GM12892 (cell line): ENCODE data around the gene PTPRU.

ENCODE experiments used
- POLR2AphosphoS5 ChIP-seq: IDR thresholded peaks from 2 replicates; pipeline ENCODE4 v1.6.1; 2011; ENCODE audit warnings: low read depth, low read length, control low read depth
- TAF1 ChIP-seq: IDR thresholded peaks from 2 replicates; pipeline ENCODE4 v1.6.1; 2011; ENCODE audit warnings: low read depth, mild to moderate bottlenecking, control low read depth, low read length, borderline replicate concordance

- TF ChIP-seq POLR2AphosphoS5 (no peak), TAF1 (no peak)
Measured at GRCh38 chr1:29235955-29236711, at the start of gene PTPRU.
